Measurements from ENCODE around the gene HEBP1.

Gene HEBP1

GRCh38 chr12:12984149-12984548, 15.9 kb downstream of the HEBP1 start:
- TF ChIP-seq CTCF (IDR thresholded peaks at IDR 0.05; ENCODE audit: low read depth, low read length): no peak
- no peak overlapping the region for H3K4me3 ChIP-seq (replicated peaks in 1 of 2; ENCODE audit: low read depth in 2 of 2, low read length in 2 of 2)
- DNase-seq (ENCODE audit: low read depth in 2 of 2): no peak

DNA sequence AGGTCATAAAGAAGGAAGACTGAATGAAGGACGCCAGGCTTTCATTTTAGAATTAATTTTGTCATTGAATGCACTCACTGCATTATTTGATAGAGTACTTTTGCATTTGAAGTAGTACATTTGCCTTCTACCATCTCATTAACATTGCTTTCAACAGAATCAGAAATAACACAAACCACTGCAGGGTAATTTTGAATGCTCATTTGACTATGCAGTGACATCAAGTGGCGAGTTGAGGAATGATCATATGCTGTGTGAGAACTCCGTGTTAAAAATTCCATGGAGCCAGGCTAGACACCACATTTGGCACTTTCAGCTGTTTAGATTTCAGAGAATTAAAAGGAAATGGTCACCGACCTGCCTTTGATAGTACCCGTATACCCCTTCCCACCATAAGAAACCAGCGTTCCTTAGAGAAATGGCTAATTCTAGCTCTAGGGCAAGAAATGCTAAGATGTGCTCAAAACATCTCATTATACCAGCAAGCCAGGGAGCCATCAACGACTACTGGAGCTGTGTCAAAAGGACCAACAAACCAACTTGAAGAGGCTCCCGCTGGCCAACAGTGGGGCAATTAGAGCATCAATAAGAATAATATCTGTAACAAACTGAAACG, 16.5 kb downstream of the HEBP1 start:
- peak; percentile 78 to 81 for DNase-seq (ENCODE audit: low read depth in 2 of 2)
- no peak overlapping the region for H3K4me3 ChIP-seq (replicated peaks in 1 of 2; ENCODE audit: low read depth in 2 of 2, low read length in 2 of 2)
- TF ChIP-seq CTCF (IDR thresholded peaks at IDR 0.05; ENCODE audit: low read depth, low read length): peak; percentile 69

DNA sequence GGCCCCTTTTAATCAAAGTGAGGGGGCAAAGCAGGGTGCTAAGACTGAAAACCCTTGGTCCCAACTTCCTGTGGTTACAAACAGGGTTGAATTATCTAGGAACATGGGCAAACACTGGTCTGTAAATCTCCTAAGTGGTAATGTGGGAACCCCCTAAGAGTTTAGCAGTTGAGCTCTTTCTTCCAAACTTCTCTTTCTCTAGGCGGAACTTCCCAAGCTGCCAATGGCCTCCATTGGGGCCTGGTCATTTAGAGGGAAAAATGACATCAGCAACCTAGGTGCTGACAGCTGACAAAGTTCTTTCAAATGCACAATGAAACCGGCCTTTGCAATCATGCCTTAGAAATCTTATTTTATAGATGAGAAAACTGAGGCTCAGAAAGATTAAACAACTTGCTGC, 17.7 kb downstream of the HEBP1 start:
- TF ChIP-seq CTCF (IDR thresholded peaks at IDR 0.05; ENCODE audit: low read depth, low read length): no peak
- no peak overlapping the region for H3K4me3 ChIP-seq (replicated peaks in 1 of 2; ENCODE audit: low read depth in 2 of 2, low read length in 2 of 2)
- no peak for DNase-seq (ENCODE audit: low read depth in 2 of 2)

- H3K4me3 ChIP-seq (replicated peaks in 1 of 2; ENCODE audit: low read depth in 2 of 2, low read length in 2 of 2): no peak overlapping the region
- DNase-seq (ENCODE audit: low read depth in 2 of 2): peak; percentile 97 to 99
- TF ChIP-seq CTCF (IDR thresholded peaks at IDR 0.05; ENCODE audit: low read depth, low read length): peak; percentile 1
Measured at GRCh38 chr12:12979731-12980259, 20.3 kb downstream of the HEBP1 start.

DNA sequence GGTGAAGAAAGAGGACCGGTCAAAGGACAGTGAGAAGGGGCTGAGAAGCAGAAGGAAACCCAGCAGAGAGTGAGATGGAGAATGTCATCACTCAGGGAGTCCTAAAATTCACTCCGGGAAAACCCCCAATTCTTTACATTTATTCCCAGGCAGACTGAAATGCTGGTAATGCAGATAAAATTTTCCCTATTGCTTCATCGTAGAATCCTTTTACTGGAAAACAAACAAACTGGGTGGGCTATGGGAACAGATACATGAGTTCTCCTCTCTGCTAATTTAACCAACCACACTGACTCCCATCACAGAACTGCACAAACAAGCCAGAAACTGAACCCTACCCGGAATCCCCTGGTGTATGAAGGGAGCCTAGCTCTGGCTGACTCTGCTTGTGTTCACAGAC, 20.9 kb downstream of the HEBP1 start:
- TF ChIP-seq CTCF (IDR thresholded peaks at IDR 0.05; ENCODE audit: low read depth, low read length): no peak
- no peak overlapping the region for H3K4me3 ChIP-seq (replicated peaks in 1 of 2; ENCODE audit: low read depth in 2 of 2, low read length in 2 of 2)
- DNase-seq (ENCODE audit: low read depth in 2 of 2): peak; percentile 79 to 84

DNA sequence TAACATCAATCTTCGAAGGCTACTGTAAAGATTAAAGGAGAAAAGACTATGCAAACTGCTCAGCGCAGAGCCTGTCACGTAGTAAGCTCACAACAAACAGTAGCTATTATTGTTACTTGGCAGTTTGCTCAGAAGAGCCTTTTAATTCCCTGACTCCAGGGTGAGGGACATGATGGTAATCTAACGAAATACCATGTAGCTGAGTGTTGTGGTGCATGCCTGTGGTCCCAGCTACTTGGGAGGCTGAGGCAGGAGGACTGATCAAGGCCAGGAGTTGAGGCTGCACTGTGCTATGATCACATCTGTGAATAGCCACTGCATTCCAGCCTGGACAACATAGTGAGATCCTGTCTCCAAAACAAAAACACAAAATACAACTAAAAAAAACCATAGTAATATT, 22.8 kb downstream of the HEBP1 start:
- TF ChIP-seq CTCF (IDR thresholded peaks at IDR 0.05; ENCODE audit: low read depth, low read length): no peak

DNA sequence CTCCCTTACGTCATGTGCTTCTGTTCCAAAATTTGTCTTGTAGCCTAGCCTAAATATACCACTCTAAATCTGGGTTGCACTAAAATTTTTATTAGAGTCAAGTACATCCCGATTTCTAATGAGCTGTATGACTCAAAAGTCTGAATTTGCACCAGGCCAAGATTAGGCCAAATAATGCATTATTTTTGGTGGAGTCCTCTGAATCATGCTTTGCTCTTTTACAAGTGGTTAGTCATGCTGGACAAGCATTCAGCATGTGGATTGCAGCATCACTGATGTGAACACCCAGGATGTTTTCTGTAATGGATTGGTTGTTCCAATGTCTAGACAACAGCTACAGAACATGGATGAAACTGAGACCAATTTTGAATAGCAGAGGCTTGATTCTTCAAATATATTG, 23.7 kb downstream of the HEBP1 start:
- peak; percentile 92 to 98 for DNase-seq (ENCODE audit: low read depth in 2 of 2)
- no peak for TF ChIP-seq CTCF (IDR thresholded peaks at IDR 0.05; ENCODE audit: low read depth, low read length)
- H3K4me3 ChIP-seq (replicated peaks in 1 of 2; ENCODE audit: low read depth in 2 of 2, low read length in 2 of 2): no peak overlapping the region

More for the DNA sequence above, 22.8 kb downstream of the HEBP1 start:
- DNase-seq (ENCODE audit: low read depth in 2 of 2): no peak
- H3K4me3 ChIP-seq (replicated peaks in 1 of 2; ENCODE audit: low read depth in 2 of 2, low read length in 2 of 2): no peak overlapping the region

All from cardiac fibroblast (primary cell).